SK-N-SH treated with all-trans-retinoic acid at 6 μM for 48 hours (cell line): ENCODE measurements around the gene SPATA2L.

ENCODE experiments used
- ATAC-seq: fragments of 200-7000 bp; cut with Tn5 transposase; 3 replicates; pipeline ENCODE4 v1.9.1; 2020; ENCODE audit warnings: mild to moderate bottlenecking, moderate library complexity
- ARNTL ChIP-seq: fragments of 450-650 bp; formaldehyde crosslinking; IDR thresholded peaks from 2 replicates; pipeline ENCODE4 v1.5.0; 2020; ENCODE audit warnings: low read depth, mild to moderate bottlenecking, moderate library complexity, borderline replicate concordance
- BACH2 ChIP-seq: fragments of 250-450 bp; sonication (Bioruptor Pico); IDR thresholded peaks from 2 replicates; pipeline ENCODE4 v1.9.0; 2021; ENCODE audit warnings: mild to moderate bottlenecking, borderline replicate concordance
- CSDC2 ChIP-seq: fragments of 250-450 bp; sonication (Bioruptor Pico); IDR thresholded peaks from 2 replicates; pipeline ENCODE4 v1.5.0; 2020; ENCODE audit warnings: mild to moderate bottlenecking, moderate library complexity
- ISL1 ChIP-seq: fragments of 250-450 bp; sonication (Bioruptor Pico); IDR thresholded peaks from 2 replicates; pipeline ENCODE4 v2.1.2; 2022; ENCODE audit warnings: mild to moderate bottlenecking, moderate library complexity
- OSR1 ChIP-seq: fragments of 250-450 bp; sonication (Bioruptor Pico); IDR thresholded peaks from 2 replicates; pipeline ENCODE4 v1.8.0; 2022; ENCODE audit warnings: moderate library complexity, mild to moderate bottlenecking, inconsistent platforms
- PPARA ChIP-seq: fragments of 250-450 bp; sonication (Bioruptor Pico); IDR thresholded peaks from 2 replicates; pipeline ENCODE4 v1.5.0; 2020; ENCODE audit warnings: mild to moderate bottlenecking, borderline replicate concordance
- RARB ChIP-seq: fragments of 250-450 bp; sonication (Bioruptor Pico); IDR thresholded peaks from 2 replicates; pipeline ENCODE4 v1.8.0; 2021; ENCODE audit warnings: mild to moderate bottlenecking, moderate library complexity
- SNAI2 ChIP-seq: fragments of 250-450 bp; sonication (Bioruptor Pico); IDR thresholded peaks from 2 replicates; pipeline ENCODE4 v1.5.0; 2020; ENCODE audit warnings: mild to moderate bottlenecking, moderate library complexity
- TCF4 ChIP-seq: fragments of 250-450 bp; sonication (Bioruptor Pico); IDR thresholded peaks from 2 replicates; pipeline ENCODE4 v1.8.0; 2021; ENCODE audit warnings: mild to moderate bottlenecking, moderate library complexity, borderline replicate concordance
- TOX ChIP-seq: fragments of 250-450 bp; sonication (Bioruptor Pico); IDR thresholded peaks from 2 replicates; pipeline ENCODE4 v1.8.0; 2021; ENCODE audit warnings: mild to moderate bottlenecking, moderate library complexity, borderline replicate concordance
- ZFP3 ChIP-seq: fragments of 250-450 bp; sonication (Bioruptor Pico); IDR thresholded peaks from 2 replicates; pipeline ENCODE4 v1.5.0; 2020; ENCODE audit warnings: mild to moderate bottlenecking, moderate library complexity
- ZFP30 ChIP-seq: fragments of 450-650 bp; formaldehyde crosslinking; IDR thresholded peaks from 2 replicates; pipeline ENCODE4 v1.5.0; 2022; ENCODE audit warnings: mild to moderate bottlenecking, moderate library complexity
- ZNF565 ChIP-seq: fragments of 450-650 bp; formaldehyde crosslinking; conservative IDR thresholded peaks from 2 replicates; pipeline ENCODE4 v1.5.0; 2020; ENCODE audit warnings: low read depth, mild to moderate bottlenecking, moderate library complexity
- ZNF70 ChIP-seq: fragments of 450-650 bp; formaldehyde crosslinking; IDR thresholded peaks from 2 replicates; pipeline ENCODE4 v1.5.0; 2020; ENCODE audit warnings: mild to moderate bottlenecking, moderate library complexity
- ZNF8 ChIP-seq: fragments of 450-650 bp; formaldehyde crosslinking; IDR thresholded peaks from 2 replicates; pipeline ENCODE4 v1.5.0; 2020; ENCODE audit warnings: mild to moderate bottlenecking, moderate library complexity
- TF ChIP-seq, protein P1 (sequence below): fragments of 250-450 bp; sonication (Bioruptor Pico); IDR thresholded peaks from 2 replicates; pipeline ENCODE4 v1.5.1; 2020; ENCODE audit warnings: low read depth, mild to moderate bottlenecking, moderate library complexity
- TF ChIP-seq, protein P2 (sequence below): fragments of 250-450 bp; sonication (Bioruptor Pico); IDR thresholded peaks from 2 replicates; pipeline ENCODE4 v1.8.0; 2021; ENCODE audit warnings: low read depth, mild to moderate bottlenecking, moderate library complexity, borderline replicate concordance
- TF ChIP-seq, protein P3 (sequence below): fragments of 250-450 bp; sonication (Bioruptor Pico); IDR thresholded peaks from 2 replicates; pipeline ENCODE4 v1.8.0; 2020; ENCODE audit warnings: mild to moderate bottlenecking, moderate library complexity, borderline replicate concordance

SPATA2L gene

DNA sequence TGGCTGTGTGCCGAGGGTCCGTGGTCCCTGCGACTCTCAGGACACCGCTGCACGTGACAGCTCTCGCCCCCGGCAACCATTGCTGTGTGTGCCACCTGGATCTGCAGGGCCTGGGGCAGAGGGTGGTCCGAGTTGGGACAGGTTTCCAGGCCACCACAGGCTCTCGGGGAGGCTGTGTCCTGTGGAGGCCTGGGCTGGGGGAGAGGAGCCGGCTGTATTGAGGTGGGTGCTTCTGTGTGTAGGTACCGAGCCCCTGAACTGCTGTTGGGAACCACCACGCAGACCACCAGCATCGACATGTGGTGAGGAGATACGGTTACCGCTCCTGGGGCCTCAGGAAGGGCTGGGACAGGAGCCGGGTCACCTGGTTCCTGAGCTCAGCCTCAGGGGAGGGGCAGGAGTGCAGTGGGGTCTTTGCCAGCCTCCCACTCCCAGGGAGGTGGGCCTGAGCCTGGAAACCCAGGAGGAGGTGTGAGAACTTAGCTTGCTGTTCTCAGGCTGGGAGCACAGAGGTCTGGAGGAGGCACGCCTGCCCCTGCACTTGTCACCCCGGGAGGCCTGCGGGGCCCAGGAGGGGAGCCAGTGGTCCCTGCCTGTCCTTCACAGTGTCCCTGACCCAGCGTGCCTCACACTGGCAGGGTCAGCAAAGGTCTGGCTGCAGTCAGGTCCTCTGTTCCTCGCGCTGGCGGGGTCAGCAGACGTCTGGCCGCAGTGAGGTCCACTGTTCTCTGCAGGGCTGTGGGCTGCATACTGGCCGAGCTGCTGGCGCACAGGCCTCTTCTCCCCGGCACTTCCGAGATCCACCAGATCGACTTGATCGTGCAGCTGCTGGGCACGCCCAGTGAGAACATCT is 7.3 kb downstream of the SPATA2L start:
- TF ChIP-seq TCF4 = no peak
- TF ChIP-seq CSDC2 (CRISPR knock-in tag) = no peak
- TF ChIP-seq ZFP3 (CRISPR knock-in tag) = no peak
- no peak for TF ChIP-seq ZNF565
- no peak for TF ChIP-seq ISL1 (CRISPR knock-in tag)
- no peak for TF ChIP-seq RARB
- TF ChIP-seq ZNF70 (CRISPR knock-in tag) = no peak
- TF ChIP-seq, protein P1, sequence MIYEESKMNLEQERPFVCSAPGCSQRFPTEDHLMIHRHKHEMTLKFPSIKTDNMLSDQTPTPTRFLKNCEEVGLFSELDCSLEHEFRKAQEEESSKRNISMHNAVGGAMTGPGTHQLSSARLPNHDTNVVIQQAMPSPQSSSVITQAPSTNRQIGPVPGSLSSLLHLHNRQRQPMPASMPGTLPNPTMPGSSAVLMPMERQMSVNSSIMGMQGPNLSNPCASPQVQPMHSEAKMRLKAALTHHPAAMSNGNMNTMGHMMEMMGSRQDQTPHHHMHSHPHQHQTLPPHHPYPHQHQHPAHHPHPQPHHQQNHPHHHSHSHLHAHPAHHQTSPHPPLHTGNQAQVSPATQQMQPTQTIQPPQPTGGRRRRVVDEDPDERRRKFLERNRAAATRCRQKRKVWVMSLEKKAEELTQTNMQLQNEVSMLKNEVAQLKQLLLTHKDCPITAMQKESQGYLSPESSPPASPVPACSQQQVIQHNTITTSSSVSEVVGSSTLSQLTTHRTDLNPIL (CRISPR knock-in tag) = no peak
- TF ChIP-seq ZFP30 (CRISPR knock-in tag) = no peak
- TF ChIP-seq SNAI2 = no peak
- no peak for TF ChIP-seq ARNTL (CRISPR knock-in tag)
- ATAC-seq = no peak

DNA sequence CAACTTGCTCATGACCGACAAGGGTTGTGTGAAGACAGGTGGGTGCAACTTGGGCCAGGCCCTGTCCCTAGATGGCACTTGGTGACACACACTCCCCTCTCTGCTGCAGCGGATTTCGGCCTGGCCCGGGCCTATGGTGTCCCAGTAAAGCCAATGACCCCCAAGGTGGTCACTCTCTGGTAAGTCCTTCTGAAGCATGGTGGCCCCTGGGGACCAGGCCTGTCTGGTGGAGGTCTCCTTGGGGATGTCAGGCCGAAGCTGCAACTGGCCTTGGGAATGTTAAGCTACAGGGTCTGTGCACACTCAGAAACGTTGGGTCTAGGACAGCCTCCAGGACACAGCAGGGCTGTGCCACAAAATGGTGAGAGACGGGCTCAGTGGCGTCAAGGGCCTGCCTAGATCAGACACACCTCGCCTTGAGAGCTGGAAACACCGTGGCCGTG is 8.2 kb downstream of the SPATA2L start:
- TF ChIP-seq ZNF70 (CRISPR knock-in tag) = no peak
- TF ChIP-seq, protein P2, sequence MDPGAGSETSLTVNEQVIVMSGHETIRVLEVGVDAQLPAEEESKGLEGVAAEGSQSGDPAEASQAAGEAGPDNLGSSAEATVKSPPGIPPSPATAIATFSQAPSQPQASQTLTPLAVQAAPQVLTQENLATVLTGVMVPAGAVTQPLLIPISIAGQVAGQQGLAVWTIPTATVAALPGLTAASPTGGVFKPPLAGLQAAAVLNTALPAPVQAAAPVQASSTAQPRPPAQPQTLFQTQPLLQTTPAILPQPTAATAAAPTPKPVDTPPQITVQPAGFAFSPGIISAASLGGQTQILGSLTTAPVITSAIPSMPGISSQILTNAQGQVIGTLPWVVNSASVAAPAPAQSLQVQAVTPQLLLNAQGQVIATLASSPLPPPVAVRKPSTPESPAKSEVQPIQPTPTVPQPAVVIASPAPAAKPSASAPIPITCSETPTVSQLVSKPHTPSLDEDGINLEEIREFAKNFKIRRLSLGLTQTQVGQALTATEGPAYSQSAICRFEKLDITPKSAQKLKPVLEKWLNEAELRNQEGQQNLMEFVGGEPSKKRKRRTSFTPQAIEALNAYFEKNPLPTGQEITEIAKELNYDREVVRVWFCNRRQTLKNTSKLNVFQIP = no peak
- TF ChIP-seq TOX (CRISPR knock-in tag) = no peak
- no peak for TF ChIP-seq OSR1
- no peak for TF ChIP-seq CSDC2 (CRISPR knock-in tag)
- no peak for TF ChIP-seq ZNF8 (CRISPR knock-in tag)
- no peak for TF ChIP-seq BACH2 (CRISPR knock-in tag)
- TF ChIP-seq, protein P3, sequence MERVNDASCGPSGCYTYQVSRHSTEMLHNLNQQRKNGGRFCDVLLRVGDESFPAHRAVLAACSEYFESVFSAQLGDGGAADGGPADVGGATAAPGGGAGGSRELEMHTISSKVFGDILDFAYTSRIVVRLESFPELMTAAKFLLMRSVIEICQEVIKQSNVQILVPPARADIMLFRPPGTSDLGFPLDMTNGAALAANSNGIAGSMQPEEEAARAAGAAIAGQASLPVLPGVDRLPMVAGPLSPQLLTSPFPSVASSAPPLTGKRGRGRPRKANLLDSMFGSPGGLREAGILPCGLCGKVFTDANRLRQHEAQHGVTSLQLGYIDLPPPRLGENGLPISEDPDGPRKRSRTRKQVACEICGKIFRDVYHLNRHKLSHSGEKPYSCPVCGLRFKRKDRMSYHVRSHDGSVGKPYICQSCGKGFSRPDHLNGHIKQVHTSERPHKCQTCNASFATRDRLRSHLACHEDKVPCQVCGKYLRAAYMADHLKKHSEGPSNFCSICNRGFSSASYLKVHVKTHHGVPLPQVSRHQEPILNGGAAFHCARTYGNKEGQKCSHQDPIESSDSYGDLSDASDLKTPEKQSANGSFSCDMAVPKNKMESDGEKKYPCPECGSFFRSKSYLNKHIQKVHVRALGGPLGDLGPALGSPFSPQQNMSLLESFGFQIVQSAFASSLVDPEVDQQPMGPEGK (CRISPR knock-in tag) = no peak
- no peak for TF ChIP-seq PPARA
- no peak for ATAC-seq

DNA sequence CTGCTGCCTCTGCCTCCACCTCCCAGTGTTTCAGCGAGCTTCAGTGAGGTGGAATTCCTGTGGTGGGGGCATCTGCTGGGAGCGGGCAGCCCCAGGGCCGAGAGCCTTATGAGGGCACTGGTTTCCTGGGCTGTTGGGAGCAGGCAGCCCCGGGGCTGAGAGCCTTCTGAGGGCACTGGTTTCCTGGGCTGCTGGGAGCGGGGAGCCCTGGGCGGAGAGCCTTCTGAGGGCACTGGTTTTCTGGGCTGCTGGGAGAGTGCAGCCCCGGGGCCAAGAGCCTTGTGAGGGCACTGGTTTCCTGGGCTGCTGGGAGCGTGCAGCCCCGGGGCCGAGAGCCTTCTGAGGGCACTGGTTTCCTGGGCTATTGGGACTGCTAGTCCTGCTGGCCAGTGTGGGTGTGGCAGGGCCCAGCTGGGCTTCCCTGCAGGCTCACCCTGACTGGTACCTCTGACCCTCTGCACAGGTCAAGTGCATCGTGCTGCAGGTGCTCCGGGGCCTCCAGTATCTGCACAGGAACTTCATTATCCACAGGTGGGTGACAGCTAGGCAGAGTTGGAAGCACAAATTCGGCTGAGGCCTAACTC is 9.4 kb downstream of the SPATA2L start:
- TF ChIP-seq OSR1 (no peak), ZNF8 (CRISPR knock-in tag) (no peak)
- TF ChIP-seq, protein P1 (CRISPR knock-in tag) = no peak
- TF ChIP-seq, protein P2 = no peak
- TF ChIP-seq, protein P3 (CRISPR knock-in tag) = no peak
- ATAC-seq = no peak
